ENCODE measurements around the gene PEX26.

PEX26 gene

DNA sequence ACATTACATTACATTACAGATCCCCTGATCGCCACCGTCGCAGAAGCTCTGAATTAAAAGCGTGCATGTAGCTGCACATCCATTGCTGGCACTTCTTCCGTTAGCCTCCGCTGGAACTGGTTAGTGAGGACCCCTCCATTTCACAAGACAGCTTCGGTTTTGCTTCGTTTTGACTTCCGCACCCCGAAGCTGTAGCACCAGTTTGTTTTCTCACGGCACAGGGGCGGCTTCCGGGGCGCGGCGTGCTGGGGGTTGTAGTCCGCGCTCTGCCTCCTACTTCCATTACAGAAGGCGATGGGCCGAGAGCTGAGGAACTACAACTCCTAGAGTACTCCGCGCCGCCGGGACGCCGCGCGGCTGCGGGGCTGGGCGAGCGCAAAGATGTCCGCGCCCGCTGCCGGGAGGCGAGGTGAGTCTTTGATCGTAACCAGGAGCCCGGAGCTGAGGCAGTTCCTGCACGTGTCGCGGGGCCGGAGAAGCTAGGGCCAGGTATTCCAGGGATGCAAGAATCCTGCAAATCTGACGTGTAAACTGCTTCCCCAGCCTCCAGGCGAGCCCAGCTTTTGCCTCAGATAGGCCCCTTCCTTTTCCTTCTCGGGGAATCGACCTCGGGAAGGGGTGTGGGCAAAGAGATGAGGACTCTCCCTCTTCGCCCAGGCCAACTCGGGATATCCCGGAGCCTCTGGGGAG is at the start of gene PEX26:
Gene PEX26, plus strand, starts transcription at position 352 of the 690 bp plus-strand sequence. CDS start 387 bp downstream, outside the sequence.
- H3K9ac ChIP-seq (ENCODE audit: low read depth, low read length), result peak within 1 kb of the TSS; percentile 74
- H3K9me3 ChIP-seq (ENCODE audit: insufficient read depth, low read length, severe bottlenecking), result no peaks in the 10 kb centered on the region
- H3K27ac ChIP-seq (ENCODE audit: low read length), result peak within 1 kb of the TSS; percentile 86
- no peak for TF ChIP-seq EZH2 (IDR thresholded peaks at IDR 0.05; ENCODE audit: borderline replicate concordance, low read depth, low read length, severe bottlenecking)
- TF ChIP-seq, protein P1, sequence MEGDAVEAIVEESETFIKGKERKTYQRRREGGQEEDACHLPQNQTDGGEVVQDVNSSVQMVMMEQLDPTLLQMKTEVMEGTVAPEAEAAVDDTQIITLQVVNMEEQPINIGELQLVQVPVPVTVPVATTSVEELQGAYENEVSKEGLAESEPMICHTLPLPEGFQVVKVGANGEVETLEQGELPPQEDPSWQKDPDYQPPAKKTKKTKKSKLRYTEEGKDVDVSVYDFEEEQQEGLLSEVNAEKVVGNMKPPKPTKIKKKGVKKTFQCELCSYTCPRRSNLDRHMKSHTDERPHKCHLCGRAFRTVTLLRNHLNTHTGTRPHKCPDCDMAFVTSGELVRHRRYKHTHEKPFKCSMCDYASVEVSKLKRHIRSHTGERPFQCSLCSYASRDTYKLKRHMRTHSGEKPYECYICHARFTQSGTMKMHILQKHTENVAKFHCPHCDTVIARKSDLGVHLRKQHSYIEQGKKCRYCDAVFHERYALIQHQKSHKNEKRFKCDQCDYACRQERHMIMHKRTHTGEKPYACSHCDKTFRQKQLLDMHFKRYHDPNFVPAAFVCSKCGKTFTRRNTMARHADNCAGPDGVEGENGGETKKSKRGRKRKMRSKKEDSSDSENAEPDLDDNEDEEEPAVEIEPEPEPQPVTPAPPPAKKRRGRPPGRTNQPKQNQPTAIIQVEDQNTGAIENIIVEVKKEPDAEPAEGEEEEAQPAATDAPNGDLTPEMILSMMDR (IDR thresholded peaks at IDR 0.05; ENCODE audit: borderline replicate concordance, extremely low read depth, low read length, poor library complexity, severe bottlenecking), result no peak
- H2AFZ ChIP-seq (ENCODE audit: low read depth, low read length), result peak within 1 kb of the TSS; percentile 87
- no peaks in the 10 kb centered on the region for H3K27me3 ChIP-seq (ENCODE audit: insufficient read depth, low read length, poor library complexity)
- peaks cover 34% of the 10 kb centered on the region for H3K36me3 ChIP-seq (ENCODE audit: insufficient read depth, low read length)
- H4K20me1 ChIP-seq (ENCODE audit: insufficient read depth, low read length), result peaks cover 3% of the 10 kb centered on the region; the same call in 1 of the 2 replicates
- H3K4me2 ChIP-seq (ENCODE audit: insufficient read depth, low read length), result peak within 1 kb of the TSS; percentile 81
- DNase-seq (peak; percentile 96), ATAC-seq (ENCODE audit: insufficient read depth, low read depth) (peak; percentile 99)
- H3K79me2 ChIP-seq (ENCODE audit: insufficient read depth, low read length), result peaks cover 57% of the 10 kb centered on the region
- H3K4me3 ChIP-seq (ENCODE audit: low read depth in 1 of 2, low read length in 2 of 2), result peak within 1 kb of the TSS; percentile 56 to 69
- H3K4me1 ChIP-seq (ENCODE audit: insufficient read depth, low read length), result peaks cover 36% of the 10 kb centered on the region

DNA sequence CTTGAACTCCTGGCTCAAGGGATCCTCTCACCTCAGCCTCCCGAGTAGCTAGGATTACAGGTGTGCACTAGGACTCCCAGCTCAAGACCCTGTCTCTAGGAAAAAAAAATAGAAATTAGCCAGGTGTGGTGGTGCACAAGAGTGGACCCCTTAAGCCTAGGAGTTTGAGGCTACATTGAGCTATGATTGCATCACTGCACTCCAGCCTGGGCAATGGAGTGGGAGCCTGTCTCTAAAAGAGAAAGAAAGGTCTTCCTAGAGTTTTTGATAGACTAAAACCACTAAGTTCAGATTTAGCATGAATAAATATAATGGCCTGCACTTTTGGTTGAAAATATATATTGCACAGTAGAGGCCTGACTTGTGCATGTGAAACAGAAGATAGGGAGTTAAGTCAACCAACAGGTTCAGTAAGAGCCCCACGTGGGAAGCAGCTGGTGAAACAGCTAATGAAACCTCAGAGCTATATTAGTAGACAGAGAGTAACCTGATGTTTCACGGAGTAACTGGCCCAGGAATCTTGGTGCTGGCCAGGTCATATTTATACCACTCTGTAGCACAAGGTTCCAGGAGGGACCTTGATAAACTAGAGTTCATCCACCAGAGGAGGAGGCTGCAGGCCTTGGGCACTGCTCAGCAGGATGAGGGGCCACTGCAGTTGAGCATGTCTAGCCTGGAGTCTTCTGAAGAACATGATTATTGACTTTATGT is 48.8 kb upstream of the PEX26 start:
- Histone ChIP-seq H3K9ac (ENCODE audit: low read depth, low read length) (no peak overlapping the region), H3K36me3 (ENCODE audit: insufficient read depth, low read length) (no peaks in the 10 kb centered on the region), H3K27me3 (ENCODE audit: insufficient read depth, low read length, poor library complexity) (peaks cover 21% of the 10 kb centered on the region), H3K27ac (ENCODE audit: low read length) (no peak overlapping the region), H3K4me2 (ENCODE audit: insufficient read depth, low read length) (no peak overlapping the region), H3K9me3 (ENCODE audit: insufficient read depth, low read length, severe bottlenecking) (no peaks in the 10 kb centered on the region), H2AFZ (ENCODE audit: low read depth, low read length) (no peak overlapping the region), H4K20me1 (ENCODE audit: insufficient read depth, low read length) (no peaks in the 10 kb centered on the region), H3K79me2 (ENCODE audit: insufficient read depth, low read length) (no peaks in the 10 kb centered on the region), H3K4me3 (ENCODE audit: low read depth in 1 of 2, low read length in 2 of 2) (no peak overlapping the region), H3K4me1 (ENCODE audit: insufficient read depth, low read length) (peaks cover 14% of the 10 kb centered on the region)
- no peak for ATAC-seq (ENCODE audit: insufficient read depth, low read depth)
- no peak for DNase-seq
- TF ChIP-seq, protein P1 (IDR thresholded peaks at IDR 0.05; ENCODE audit: borderline replicate concordance, extremely low read depth, low read length, poor library complexity, severe bottlenecking), result no peak
- no peak for TF ChIP-seq EZH2 (IDR thresholded peaks at IDR 0.05; ENCODE audit: borderline replicate concordance, low read depth, low read length, severe bottlenecking)

DNA sequence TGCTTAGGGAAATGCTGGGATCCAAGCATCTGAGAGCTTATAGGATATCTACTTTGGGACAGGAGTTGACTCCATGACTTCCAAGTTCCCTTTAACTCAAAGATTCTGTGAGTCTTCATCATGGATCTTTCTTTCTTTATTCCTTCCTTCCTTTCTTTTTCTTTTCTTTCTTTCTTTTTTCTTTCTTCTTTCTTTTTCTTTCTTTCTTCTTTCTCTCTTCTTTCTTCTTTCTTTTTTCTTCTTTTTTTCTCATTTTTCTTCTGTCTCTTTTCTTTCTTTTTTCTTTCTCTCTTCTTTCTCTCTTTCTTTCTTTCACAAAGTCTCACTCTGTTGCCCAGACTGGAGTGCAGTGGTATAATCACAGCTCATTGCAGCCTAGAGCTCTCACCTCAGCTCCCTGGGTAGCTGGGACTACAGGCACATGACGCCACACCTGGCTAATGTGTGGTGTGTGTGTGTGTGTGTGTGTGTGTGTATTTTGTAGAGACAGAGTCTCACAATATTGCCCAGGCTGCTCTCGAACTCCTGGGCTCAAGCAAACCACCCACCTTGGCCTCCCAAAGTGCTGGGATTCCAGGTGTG is 48.0 kb upstream of the PEX26 start:
- no peak for ATAC-seq (ENCODE audit: insufficient read depth, low read depth)
- Histone ChIP-seq H3K27me3 (ENCODE audit: insufficient read depth, low read length, poor library complexity) (peaks cover 14% of the 10 kb centered on the region), H2AFZ (ENCODE audit: low read depth, low read length) (no peak overlapping the region), H3K79me2 (ENCODE audit: insufficient read depth, low read length) (no peaks in the 10 kb centered on the region), H4K20me1 (ENCODE audit: insufficient read depth, low read length) (no peaks in the 10 kb centered on the region), H3K27ac (ENCODE audit: low read length) (no peak overlapping the region), H3K36me3 (ENCODE audit: insufficient read depth, low read length) (no peaks in the 10 kb centered on the region), H3K9ac (ENCODE audit: low read depth, low read length) (no peak overlapping the region), H3K4me2 (ENCODE audit: insufficient read depth, low read length) (no peak overlapping the region), H3K9me3 (ENCODE audit: insufficient read depth, low read length, severe bottlenecking) (no peaks in the 10 kb centered on the region), H3K4me3 (ENCODE audit: low read depth in 1 of 2, low read length in 2 of 2) (no peak overlapping the region), H3K4me1 (ENCODE audit: insufficient read depth, low read length) (peaks cover 6% of the 10 kb centered on the region)
- TF ChIP-seq EZH2 (IDR thresholded peaks at IDR 0.05; ENCODE audit: borderline replicate concordance, low read depth, low read length, severe bottlenecking), result no peak
- TF ChIP-seq, protein P1 (IDR thresholded peaks at IDR 0.05; ENCODE audit: borderline replicate concordance, extremely low read depth, low read length, poor library complexity, severe bottlenecking), result no peak
- DNase-seq, result no peak

All from DND-41 (cell line).